ENCODE data around the gene GJB2. TPM values are rescaled to one million over a fixed set of nuclear protein-coding genes. Genes with fewer than 3 reads are reported as not detected.

The GJB2 gene
- total RNA-seq, 1 donor from 2014 or later: 4.6 TPM

- peaks cover 16% of the 10 kb centered on the region for H3K4me1 Mint-ChIP-seq (ENCODE audit: low read depth, unreplicated experiment)
- Histone ChIP-seq H3K27ac (ENCODE audit: low read depth, low read length) (no peak overlapping the region), H3K9me3 (ENCODE audit: insufficient read depth, low read depth, low read length) (no peaks in the 10 kb centered on the region), H4K20me1 (ENCODE audit: insufficient read depth, low read length) (no peaks in the 10 kb centered on the region), H3K4me3 (ENCODE audit: insufficient read depth, low read depth, low read length) (no peak overlapping the region), H3K4me2 (ENCODE audit: low read length) (no peak overlapping the region), H3K4me1 (ENCODE audit: insufficient read depth, low read length) (peaks cover 13% of the 10 kb centered on the region), H3K36me3 (ENCODE audit: insufficient read depth, low read length) (no peaks in the 10 kb centered on the region), H2AFZ (ENCODE audit: low read depth, low read length) (no peak overlapping the region), H3K27me3 (ENCODE audit: insufficient read depth, low read length) (peaks cover 15% of the 10 kb centered on the region), H3K9ac (ENCODE audit: low read length) (no peak overlapping the region), H3K79me2 (ENCODE audit: insufficient read depth, low read length) (no peaks in the 10 kb centered on the region)
- TF ChIP-seq CTCF (IDR thresholded peaks at IDR 0.05; ENCODE audit: insufficient read depth, low read depth, low read length) (no peak), EZH2 (IDR thresholded peaks at IDR 0.05; ENCODE audit: insufficient read depth, low read length) (no peak)
- H3K4me3 Mint-ChIP-seq (ENCODE audit: unreplicated experiment): no peak overlapping the region
- H3K27ac Mint-ChIP-seq (ENCODE audit: unreplicated experiment): no peak overlapping the region
- H3K27me3 Mint-ChIP-seq (ENCODE audit: low read depth, unreplicated experiment): peaks cover 13% of the 10 kb centered on the region
- no peaks in the 10 kb centered on the region for H3K36me3 Mint-ChIP-seq (ENCODE audit: low read depth, unreplicated experiment)
- H3K9me3 Mint-ChIP-seq (ENCODE audit: unreplicated experiment): no peaks in the 10 kb centered on the region
- DNase-seq (ENCODE audit: low read depth) (no peak), FAIRE-seq (no peak)
Observed at GRCh38 chr13:20178156-20178555, 14.6 kb downstream of the GJB2 start.

GRCh38 chr13:20177049-20177831, 15.5 kb downstream of the GJB2 start:
- H4K20me1 ChIP-seq (ENCODE audit: insufficient read depth, low read length): no peaks in the 10 kb centered on the region
- FAIRE-seq (no peak), DNase-seq (ENCODE audit: low read depth) (no peak)
- Mint-ChIP-seq H3K27ac (ENCODE audit: unreplicated experiment) (no peak overlapping the region), H3K36me3 (ENCODE audit: low read depth, unreplicated experiment) (no peaks in the 10 kb centered on the region), H3K4me3 (ENCODE audit: unreplicated experiment) (no peak overlapping the region), H3K9me3 (ENCODE audit: unreplicated experiment) (no peaks in the 10 kb centered on the region), H3K27me3 (ENCODE audit: low read depth, unreplicated experiment) (peaks cover 13% of the 10 kb centered on the region), H3K4me1 (ENCODE audit: low read depth, unreplicated experiment) (peaks cover 16% of the 10 kb centered on the region)
- TF ChIP-seq EZH2 (IDR thresholded peaks at IDR 0.05; ENCODE audit: insufficient read depth, low read length): no peak
- no peak for TF ChIP-seq CTCF (IDR thresholded peaks at IDR 0.05; ENCODE audit: insufficient read depth, low read depth, low read length)
- no peaks in the 10 kb centered on the region for H3K79me2 ChIP-seq (ENCODE audit: insufficient read depth, low read length)
- no peak overlapping the region for H3K27ac ChIP-seq (ENCODE audit: low read depth, low read length)
- H3K4me2 ChIP-seq (ENCODE audit: low read length): peak overlapping the region; percentile 41
- no peaks in the 10 kb centered on the region for H3K9me3 ChIP-seq (ENCODE audit: insufficient read depth, low read depth, low read length)
- H3K4me3 ChIP-seq (ENCODE audit: insufficient read depth, low read depth, low read length): no peak overlapping the region
- peaks cover 15% of the 10 kb centered on the region for H3K27me3 ChIP-seq (ENCODE audit: insufficient read depth, low read length)
- H3K9ac ChIP-seq (ENCODE audit: low read length): no peak overlapping the region
- peak overlapping the region; percentile 38 for H2AFZ ChIP-seq (ENCODE audit: low read depth, low read length)
- peaks cover 13% of the 10 kb centered on the region for H3K4me1 ChIP-seq (ENCODE audit: insufficient read depth, low read length)
- H3K36me3 ChIP-seq (ENCODE audit: insufficient read depth, low read length): no peaks in the 10 kb centered on the region
